T-cell (primary cell): ENCODE measurements around the gene ST6GALNAC6. TPM values are rescaled to one million over a fixed set of nuclear protein-coding genes. Genes with fewer than 3 reads are reported as not detected.

Source experiments
- ATAC-seq, 4 experiments: fragments of 200-7000 bp in 3 of 4; fragments of 150-1000 bp in 1 of 4; cut with Tn5 transposase; replicated peaks in 1 of 4; 1 replicate in 3 of 4; 2 replicates in 1 of 4; pipeline ENCODE4 v1.10.0; 2021; ENCODE audit warnings: moderate library complexity in 3 of 4, mild to moderate bottlenecking in 2 of 4, moderate number of reproducible peaks in 1 of 4
- CTCF ChIA-PET, 2 donors: fragments of 300-600 bp; sonication (Branson Sonifier 250); formaldehyde crosslinking; loops; one replicate each; lab custom pipeline; 2022; ENCODE audit warnings: antibody characterized with exemption in 2 of 2; lab: Charles Lee
- POLR2A ChIA-PET, 2 donors: fragments of 300-600 bp; sonication (Branson Sonifier 250); formaldehyde crosslinking; loops; one replicate each; lab custom pipeline; 2022; ENCODE audit warnings: antibody characterized with exemption in 2 of 2; lab: Charles Lee
- DNase-seq, 35 experiments: peaks; one replicate each; pipeline versions ENCODE4 v3.0.0 to v3.0.0-alpha.2; 2013 to 2023
- H3K27ac ChIP-seq: one replicate; pipeline ENCODE4 v1.5.1; 2013; ENCODE audit warnings: low read length
- H3K27me3 ChIP-seq, 2 experiments: replicated peaks in 1 of 2; 1 replicate in 1 of 2; 2 replicates in 1 of 2; pipeline versions ENCODE4 v1.6.1 to v1.7.0; 2013; ENCODE audit warnings: low read length in 1 of 2, mixed read lengths in 1 of 2; ENCODE audit not compliant: control insufficient read depth in 2 of 2, insufficient read depth in 2 of 2; ENCODE audit errors: extremely low read depth in 1 of 2
- H3K36me3 ChIP-seq, 2 donors: 1 replicate in 1 of 2; 2 replicates in 1 of 2; pipeline versions ENCODE4 v1.6.1 to v1.7.0; 2013; ENCODE audit warnings: low read length in 1 of 2; ENCODE audit not compliant: control insufficient read depth in 2 of 2, insufficient read depth in 1 of 2; ENCODE audit errors: extremely low read depth in 1 of 2
- H3K4me1 ChIP-seq, 2 experiments: 1 replicate in 1 of 2; 2 replicates in 1 of 2; pipeline versions ENCODE4 v1.6.1 to v1.7.0; 2013; ENCODE audit warnings: low read length in 2 of 2, mixed read lengths in 1 of 2; ENCODE audit not compliant: insufficient read depth in 2 of 2, control insufficient read depth in 1 of 2; ENCODE audit errors: extremely low read depth in 1 of 2
- H3K4me3 ChIP-seq, 2 donors: 1 replicate in 1 of 2; 2 replicates in 1 of 2; pipeline versions ENCODE4 v1.5.1 to v1.7.0; 2013; ENCODE audit warnings: mild to moderate bottlenecking in 2 of 2, low read length in 1 of 2, moderate library complexity in 1 of 2; ENCODE audit not compliant: control insufficient read depth in 1 of 2; ENCODE audit errors: extremely low read depth in 1 of 2
- H3K9me3 ChIP-seq: 2 replicates; pipeline ENCODE4 v1.7.0; 2013
- H3K27ac Mint-ChIP-seq, 2 donors: one replicate each; pipeline ENCODE4 v1.8.0; 2020 to 2021; ENCODE audit warnings: mild to moderate bottlenecking in 2 of 2, mixed read lengths in 2 of 2
- H3K27me3 Mint-ChIP-seq, 2 donors: one replicate each; pipeline ENCODE4 v1.8.0; 2021 to 2022; ENCODE audit warnings: mixed read lengths in 2 of 2
- H3K36me3 Mint-ChIP-seq: one replicate; pipeline ENCODE4 v1.8.0; 2021; ENCODE audit warnings: mixed read lengths
- H3K4me1 Mint-ChIP-seq, 3 donors: one replicate each; pipeline ENCODE4 v1.8.0; 2020 to 2022; ENCODE audit warnings: mixed read lengths in 3 of 3, mild to moderate bottlenecking in 1 of 3
- H3K4me3 Mint-ChIP-seq, 3 donors: one replicate each; pipeline ENCODE4 v1.8.0; 2020 to 2022; ENCODE audit warnings: mild to moderate bottlenecking in 3 of 3, mixed read lengths in 3 of 3, moderate library complexity in 3 of 3
- H3K9me3 Mint-ChIP-seq, 3 donors: one replicate each; pipeline ENCODE4 v1.8.0; 2020 to 2022; ENCODE audit warnings: mixed read lengths in 3 of 3
- WGBS: methylation state at CpG from one replicate; pipeline ENCODE4 v1.1.5; 2013; ENCODE audit warnings: missing lambda C conversion rate; ENCODE audit not compliant: insufficient coverage; 5-methylcytosine and 5-hydroxymethylcytosine counted together
- total RNA-seq, 35 experiments: library from RNA in 6 of 35; stranded (reverse) in 6 of 35; fragments of 120-200 nt in 1 of 35; gene quantifications; one replicate each; pipeline versions ENCODE4 v1.2.1 to v1.2.4 and lab custom pipeline; 2013 to 2026

Gene ST6GALNAC6
- total RNA-seq, 5 donors from 2014 or later (not counting 1 experiment from before 2014, with no cell fraction given), result 73.0 to 123 (median 86.3) TPM

GRCh38 chr9:127852829-127853228 is 46.6 kb downstream of the ST6GALNAC6 start:
- H3K27ac Mint-ChIP-seq, result peak overlapping the region; percentile 44 to 49
- H3K27ac ChIP-seq, result no peak overlapping the region

DNA sequence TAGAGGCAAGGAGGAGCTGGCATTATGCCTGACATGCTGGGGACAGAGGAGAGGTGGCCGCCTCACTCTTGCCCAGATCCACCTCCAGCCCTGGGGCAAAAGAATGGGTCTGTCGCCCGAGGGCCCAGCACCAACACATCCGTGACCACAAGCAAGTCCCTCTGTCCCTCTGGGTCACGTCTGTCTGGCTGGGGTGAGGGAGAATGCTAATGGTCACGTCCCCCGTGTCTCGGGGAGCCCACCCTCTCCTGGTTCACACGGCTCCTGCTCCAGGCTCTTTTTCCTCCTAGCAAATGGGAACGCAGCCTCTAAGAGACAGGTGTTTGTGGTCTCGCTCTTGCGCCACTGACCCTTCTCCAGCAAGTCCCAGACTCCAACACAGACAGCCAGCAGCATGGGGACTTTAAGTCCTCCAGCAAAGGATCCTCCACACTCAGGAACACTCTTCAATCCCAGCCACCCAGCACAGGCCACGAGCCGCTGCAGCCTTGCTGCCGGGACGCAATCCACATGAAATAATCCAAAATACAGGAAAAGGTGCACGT is 49.0 kb downstream of the ST6GALNAC6 start:
- ChIA-PET POLR2A (no interaction called here), CTCF (no interaction called here)
- 93% methylated on average over 3 of the region's 17 CpGs for WGBS
- Histone ChIP-seq H3K36me3 (peaks cover 0 to 4% of the 10 kb centered on the region in 2 donors), H3K4me3 (no peak overlapping the region), H3K27ac (no peak overlapping the region), H3K9me3 (no peaks in the 10 kb centered on the region), H3K4me1 (peaks cover 2 to 28% of the 10 kb centered on the region in 2 experiments), H3K27me3 (no peaks in the 10 kb centered on the region)
- no peaks in the 10 kb centered on the region for H3K27me3 Mint-ChIP-seq
- H3K4me1 Mint-ChIP-seq, result peaks cover 18 to 27% (median 19%) of the 10 kb centered on the region in 3 donors
- peaks cover 19% of the 10 kb centered on the region for H3K36me3 Mint-ChIP-seq
- peak overlapping the region in 1 of 2 donors; percentile 28 for H3K27ac Mint-ChIP-seq
- no peak for ATAC-seq
- no peak overlapping the region for H3K4me3 Mint-ChIP-seq
- H3K9me3 Mint-ChIP-seq, result peaks cover 12 to 16% (median 12%) of the 10 kb centered on the region in 3 donors
- no peak for DNase-seq

More at GRCh38 chr9:127852829-127853228, 46.6 kb downstream of the ST6GALNAC6 start:
- ATAC-seq, result no peak
- no peak for DNase-seq
- CTCF ChIA-PET, result no interaction called here
- Histone ChIP-seq H3K4me1 (peaks cover 2 to 47% of the 10 kb centered on the region in 2 experiments), H3K4me3 (no peak overlapping the region), H3K36me3 (peaks cover 0 to 4% of the 10 kb centered on the region in 2 donors), H3K9me3 (no peaks in the 10 kb centered on the region), H3K27me3 (no peaks in the 10 kb centered on the region)
- H3K9me3 Mint-ChIP-seq, result peaks cover 12 to 16% (median 12%) of the 10 kb centered on the region in 3 donors
- 94% methylated on average over 3 of the region's 9 CpGs for WGBS
- no peaks in the 10 kb centered on the region for H3K27me3 Mint-ChIP-seq
- peak overlapping the region; percentile 9 to 93 (median 59) for H3K4me3 Mint-ChIP-seq
- peaks cover 19% of the 10 kb centered on the region for H3K36me3 Mint-ChIP-seq
- H3K4me1 Mint-ChIP-seq, result peaks cover 25 to 36% (median 28%) of the 10 kb centered on the region in 3 donors
- POLR2A ChIA-PET, result no interaction called here

DNA sequence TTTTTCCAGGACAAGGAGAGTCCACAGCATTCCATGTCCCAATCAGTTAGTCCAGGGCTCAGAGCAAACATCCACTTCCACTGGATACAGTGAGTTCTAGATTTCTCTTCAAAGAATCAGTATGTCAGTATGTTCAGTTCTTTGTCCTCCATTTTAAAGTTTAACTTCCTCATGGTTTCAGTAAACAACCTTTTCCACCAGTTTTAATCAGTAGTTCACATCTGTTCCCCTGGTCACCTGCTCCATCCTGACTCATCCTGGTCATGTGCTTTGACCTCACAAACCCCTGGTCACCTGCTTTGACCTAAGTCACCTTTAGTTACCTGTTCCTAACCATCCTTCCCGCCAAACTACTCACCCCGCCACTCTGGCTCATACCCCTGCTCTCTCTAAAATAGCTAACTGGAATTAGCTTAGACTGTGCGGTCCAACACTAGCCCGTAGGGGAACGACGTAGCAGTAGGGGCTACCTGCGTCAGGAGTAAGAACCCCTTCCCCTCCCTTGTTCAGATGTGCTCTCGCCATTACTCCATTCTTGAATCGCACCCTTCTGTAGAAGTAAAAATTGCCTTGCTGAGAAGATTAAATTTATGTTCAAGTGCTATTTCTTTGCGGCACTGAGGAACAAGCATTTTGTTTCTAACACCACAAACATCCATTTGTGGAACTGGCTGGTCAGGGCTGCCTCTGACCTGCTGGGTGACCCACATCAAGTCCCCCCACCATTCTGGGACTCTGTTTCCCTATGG is 50.5 kb downstream of the ST6GALNAC6 start:
- Mint-ChIP-seq H3K9me3 (peaks cover 12 to 16% (median 12%) of the 10 kb centered on the region in 3 donors), H3K27ac (no peak overlapping the region), H3K4me1 (peaks cover 13 to 18% (median 15%) of the 10 kb centered on the region in 3 donors), H3K27me3 (no peaks in the 10 kb centered on the region), H3K36me3 (peaks cover 19% of the 10 kb centered on the region), H3K4me3 (no peak overlapping the region)
- CTCF ChIA-PET, result no interaction called here
- H3K4me3 ChIP-seq, result no peak overlapping the region
- H3K9me3 ChIP-seq, result no peaks in the 10 kb centered on the region
- DNase-seq (no peak), ATAC-seq (no peak)
- POLR2A ChIA-PET, result interaction anchor here in 1 of 2 donors (0.6 kb wide), 1 partner anchor 120 kb away, joined by 5 read pairs; no protein-coding TSS in a partner anchor
- no peak overlapping the region for H3K27ac ChIP-seq
- no peaks in the 10 kb centered on the region for H3K27me3 ChIP-seq
- 100% methylated on average over 1 of the region's 10 CpGs for WGBS
- peaks cover 0 to 18% of the 10 kb centered on the region in 2 experiments for H3K4me1 ChIP-seq
- peaks cover 0 to 4% of the 10 kb centered on the region in 2 donors for H3K36me3 ChIP-seq

GRCh38 chr9:127847833-127848755 is 51.3 kb downstream of the ST6GALNAC6 start:
- POLR2A ChIA-PET, result interaction anchor here in 1 of 2 donors (0.6 kb wide), 1 partner anchor 119 kb away, joined by 5 read pairs; no protein-coding TSS in a partner anchor
- H3K27me3 ChIP-seq, result no peaks in the 10 kb centered on the region
- Mint-ChIP-seq H3K4me3 (no peak overlapping the region), H3K27ac (no peak overlapping the region), H3K9me3 (peaks cover 12 to 16% (median 12%) of the 10 kb centered on the region in 3 donors), H3K4me1 (peaks cover 11 to 13% (median 12%) of the 10 kb centered on the region in 3 donors), H3K36me3 (peaks cover 19% of the 10 kb centered on the region), H3K27me3 (no peaks in the 10 kb centered on the region)
- H3K27ac ChIP-seq, result no peak overlapping the region
- H3K4me3 ChIP-seq, result no peak overlapping the region
- DNase-seq (no peak), ATAC-seq (no peak)
- WGBS, result 81% methylated on average over 7 of the region's 12 CpGs
- peaks cover 0 to 10% of the 10 kb centered on the region in 2 experiments for H3K4me1 ChIP-seq
- H3K9me3 ChIP-seq, result no peaks in the 10 kb centered on the region
- CTCF ChIA-PET, result no interaction called here
- peaks cover 0 to 4% of the 10 kb centered on the region in 2 donors for H3K36me3 ChIP-seq

GRCh38 chr9:127847178-127847510 is 52.3 kb downstream of the ST6GALNAC6 start:
- Histone ChIP-seq H3K36me3 (peaks cover 0 to 4% of the 10 kb centered on the region in 2 donors), H3K4me1 (peaks cover 0 to under 1% of the 10 kb centered on the region in 2 experiments), H3K27ac (no peak overlapping the region), H3K4me3 (no peak overlapping the region), H3K27me3 (no peaks in the 10 kb centered on the region), H3K9me3 (no peaks in the 10 kb centered on the region)
- Mint-ChIP-seq H3K36me3 (peaks cover 19% of the 10 kb centered on the region), H3K27ac (no peak overlapping the region), H3K27me3 (no peaks in the 10 kb centered on the region), H3K4me1 (peaks cover 4 to 6% (median 6%) of the 10 kb centered on the region in 3 donors), H3K4me3 (no peak overlapping the region), H3K9me3 (peaks cover 12 to 16% (median 12%) of the 10 kb centered on the region in 3 donors)
- POLR2A ChIA-PET, result no interaction called here
- no peak for DNase-seq
- ATAC-seq, result no peak
- 53% methylated on average over 3 of the region's 6 CpGs for WGBS
- CTCF ChIA-PET, result no interaction called here
